Right lung (tissue), 5 donors: Measurements from ENCODE around the gene TTC23. TPM values are rescaled to one million over a fixed set of nuclear protein-coding genes. Genes with fewer than 3 reads are reported as not detected.

Source experiments
- DNase-seq, 2 donors: peaks; one replicate each; pipeline ENCODE4 v3.0.0-alpha.2; 2013
- polyA plus RNA-seq, 5 donors: library from polyadenylated mRNA; unstranded; fragments of 120-200 nt; gene quantifications; one replicate each; pipeline versions ENCODE4 v1.2.1 to v1.2.3, GENCODE V29; 2013; ENCODE audit warnings: inconsistent platforms in 1 of 5, low replicate concordance in 1 of 5; ENCODE audit not compliant: insufficient read length in 5 of 5, insufficient read depth in 1 of 5

TTC23 gene
- polyA plus RNA-seq, 5 donors = 31.9 to 41.9 (median 36.1) TPM

- DNase-seq = no peak
These were observed 83.3 kb downstream of the TTC23 start for GRCh38 chr15:99165956-99166689.

- no peak for DNase-seq
These were observed 84.2 kb downstream of the TTC23 start for GRCh38 chr15:99165020-99165790.

- DNase-seq = no peak
These were observed 85.3 kb downstream of the TTC23 start for GRCh38 chr15:99164119-99164518.

GRCh38 chr15:99163271-99164062 lies 85.9 kb downstream of the TTC23 start:
- no peak for DNase-seq

- no peak for DNase-seq
These were observed 90.6 kb downstream of the TTC23 start for GRCh38 chr15:99158626-99159412.

- DNase-seq = no peak
These were observed 91.9 kb downstream of the TTC23 start for GRCh38 chr15:99157456-99157855.

- no peak for DNase-seq
These were observed 93.4 kb downstream of the TTC23 start for GRCh38 chr15:99155961-99156443.

GRCh38 chr15:99154271-99154670 lies 95.1 kb downstream of the TTC23 start:
- DNase-seq = no peak

GRCh38 chr15:99153026-99153535 lies 96.3 kb downstream of the TTC23 start:
- DNase-seq = no peak

GRCh38 chr15:99151156-99151555 lies 98.2 kb downstream of the TTC23 start:
- DNase-seq = no peak

GRCh38 chr15:99149366-99149765 lies 100.0 kb downstream of the TTC23 start:
- DNase-seq = no peak

- DNase-seq = no peak
These were observed 100.5 kb downstream of the TTC23 start for GRCh38 chr15:99148851-99149276.

- no peak for DNase-seq
These were observed 102.7 kb downstream of the TTC23 start for GRCh38 chr15:99146661-99147060.

GRCh38 chr15:99145778-99146177 lies 103.6 kb downstream of the TTC23 start:
- no peak for DNase-seq

GRCh38 chr15:99145005-99145404 lies 104.4 kb downstream of the TTC23 start:
- DNase-seq = no peak

GRCh38 chr15:99143655-99144610 lies 105.4 kb downstream of the TTC23 start:
- peak; percentile 31 to 37 for DNase-seq

- DNase-seq = no peak
These were observed 106.1 kb downstream of the TTC23 start for GRCh38 chr15:99143242-99143641.

GRCh38 chr15:99142562-99142961 lies 106.8 kb downstream of the TTC23 start:
- DNase-seq = no peak

GRCh38 chr15:99141943-99142342 lies 107.4 kb downstream of the TTC23 start:
- no peak for DNase-seq

GRCh38 chr15:99140590-99140989 lies 108.8 kb downstream of the TTC23 start:
- DNase-seq = no peak
